Neutrophil (primary cell): ENCODE results near the gene GAPT.

Experiments
- H3K27ac ChIP-seq: fragments of 200-600 bp; sonication (generic); 2 replicates; pipeline ENCODE4 v1.5.1; 2016; ENCODE audit warnings: mild to moderate bottlenecking, moderate library complexity
- H3K27me3 ChIP-seq: fragments of 200-600 bp; sonication (generic); 2 replicates; pipeline ENCODE4 v1.6.0; 2016; ENCODE audit warnings: mild to moderate bottlenecking
- H3K36me3 ChIP-seq: fragments of 200-600 bp; sonication (generic); 2 replicates; pipeline ENCODE4 v1.5.1; 2017
- H3K4me1 ChIP-seq, 2 experiments: fragments of 200-600 bp in 1 of 2; sonication (generic) in 1 of 2; 1 replicate in 1 of 2; 2 replicates in 1 of 2; pipeline versions ENCODE4 v1.5.1 to v1.6.1; 2013 to 2016; ENCODE audit warnings: low read depth in 1 of 2, low read length in 1 of 2, mild to moderate bottlenecking in 1 of 2, moderate library complexity in 1 of 2; ENCODE audit not compliant: control insufficient read depth in 1 of 2, insufficient read depth in 1 of 2
- H3K4me3 ChIP-seq, 2 experiments: fragments of 200-600 bp in 1 of 2; sonication (generic) in 1 of 2; 1 replicate in 1 of 2; 2 replicates in 1 of 2; pipeline ENCODE4 v1.5.1; 2013 to 2016; ENCODE audit warnings: low read depth in 1 of 2, low read length in 1 of 2, mild to moderate bottlenecking in 1 of 2, moderate library complexity in 1 of 2
- H3K9me3 ChIP-seq: fragments of 200-600 bp; sonication (generic); 2 replicates; pipeline ENCODE4 v1.5.1; 2016
- TF ChIP-seq, protein P1 (sequence below): fragments of 200-600 bp; sonication (generic); IDR thresholded peaks from 2 replicates; pipeline ENCODE4 v1.5.1; 2016; ENCODE audit warnings: antibody characterized with exemption

The GAPT gene

DNA sequence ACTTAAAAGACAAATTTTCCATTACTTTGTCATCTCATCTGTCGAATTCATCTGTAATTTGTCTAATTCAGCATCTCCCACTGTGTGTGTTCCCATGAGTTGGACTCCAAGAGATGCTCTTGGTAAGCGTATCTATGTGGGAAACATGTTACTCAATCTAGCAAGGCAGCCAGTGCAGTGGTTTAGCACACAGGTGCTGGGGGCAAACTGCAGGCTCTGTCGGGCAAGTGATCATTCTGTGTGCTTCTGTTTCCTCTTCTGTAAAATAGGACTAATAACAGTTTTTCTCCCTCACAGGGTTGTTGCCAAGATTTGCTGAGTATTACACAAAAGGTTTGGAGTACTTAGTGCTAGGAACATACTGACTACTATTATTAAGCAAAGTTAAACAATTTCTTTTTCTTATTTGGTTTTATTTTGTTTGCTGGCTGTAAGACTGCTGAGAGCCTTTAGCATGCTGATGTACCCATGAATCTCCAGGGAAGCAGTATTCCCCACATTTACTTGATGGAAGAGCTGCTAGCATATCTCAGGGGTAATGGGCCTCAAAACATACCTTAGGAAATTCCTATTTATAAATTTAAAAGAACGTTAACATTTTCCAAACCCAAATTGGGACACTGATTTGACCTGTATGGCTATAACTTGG is 709 bp upstream of the GAPT start:
- TF ChIP-seq, protein P1, sequence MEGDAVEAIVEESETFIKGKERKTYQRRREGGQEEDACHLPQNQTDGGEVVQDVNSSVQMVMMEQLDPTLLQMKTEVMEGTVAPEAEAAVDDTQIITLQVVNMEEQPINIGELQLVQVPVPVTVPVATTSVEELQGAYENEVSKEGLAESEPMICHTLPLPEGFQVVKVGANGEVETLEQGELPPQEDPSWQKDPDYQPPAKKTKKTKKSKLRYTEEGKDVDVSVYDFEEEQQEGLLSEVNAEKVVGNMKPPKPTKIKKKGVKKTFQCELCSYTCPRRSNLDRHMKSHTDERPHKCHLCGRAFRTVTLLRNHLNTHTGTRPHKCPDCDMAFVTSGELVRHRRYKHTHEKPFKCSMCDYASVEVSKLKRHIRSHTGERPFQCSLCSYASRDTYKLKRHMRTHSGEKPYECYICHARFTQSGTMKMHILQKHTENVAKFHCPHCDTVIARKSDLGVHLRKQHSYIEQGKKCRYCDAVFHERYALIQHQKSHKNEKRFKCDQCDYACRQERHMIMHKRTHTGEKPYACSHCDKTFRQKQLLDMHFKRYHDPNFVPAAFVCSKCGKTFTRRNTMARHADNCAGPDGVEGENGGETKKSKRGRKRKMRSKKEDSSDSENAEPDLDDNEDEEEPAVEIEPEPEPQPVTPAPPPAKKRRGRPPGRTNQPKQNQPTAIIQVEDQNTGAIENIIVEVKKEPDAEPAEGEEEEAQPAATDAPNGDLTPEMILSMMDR, result no peak
- peak overlapping the region in 1 of 2 experiments; percentile 63 for H3K4me3 ChIP-seq
- no peaks in the 10 kb centered on the region for H3K9me3 ChIP-seq
- peaks cover 60 to 68% of the 10 kb centered on the region in 2 experiments for H3K4me1 ChIP-seq
- no peaks in the 10 kb centered on the region for H3K27me3 ChIP-seq
- peak overlapping the region; percentile 93 for H3K27ac ChIP-seq
- peaks cover 17% of the 10 kb centered on the region for H3K36me3 ChIP-seq

DNA sequence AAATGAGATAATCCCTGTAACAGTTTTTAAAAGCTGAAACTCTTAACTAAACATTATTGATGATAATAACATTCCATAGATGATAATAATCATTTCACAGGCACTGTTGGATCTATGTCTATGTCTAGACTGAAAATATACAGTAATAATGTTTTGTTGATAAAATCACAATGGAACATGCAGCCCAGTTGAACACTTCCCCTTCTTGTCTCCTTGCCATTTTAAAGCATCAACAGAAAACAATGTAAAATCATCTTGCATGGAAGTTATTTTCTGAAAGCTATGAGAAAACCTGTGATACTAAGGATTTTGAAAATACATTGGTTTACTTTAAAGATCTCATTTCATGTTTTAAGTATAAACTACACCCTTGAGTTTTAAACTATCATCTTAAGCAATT is 1.9 kb downstream of the GAPT start:
- TF ChIP-seq, protein P1, result no peak
- peak overlapping the region; percentile 58 to 63 for H3K4me3 ChIP-seq

DNA sequence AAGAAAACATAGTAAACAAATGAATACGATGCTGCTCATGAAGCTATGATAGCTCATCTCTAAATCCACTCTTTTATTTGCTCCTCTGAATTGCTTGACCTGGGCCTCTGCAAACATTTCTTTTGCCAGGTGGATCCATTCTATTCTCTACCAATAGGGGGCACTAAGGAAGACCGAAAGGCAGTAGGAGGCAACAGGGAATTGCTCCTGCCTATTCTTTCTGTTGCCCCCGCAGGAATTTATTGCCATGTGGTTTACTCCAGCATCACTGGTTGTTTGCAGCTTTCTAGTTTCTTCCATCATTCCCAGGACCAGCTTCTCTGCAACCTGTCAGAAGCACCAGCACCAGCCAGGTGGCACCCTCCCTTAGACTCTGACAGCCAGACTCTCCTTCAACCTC is 5.3 kb downstream of the GAPT start:
- Histone ChIP-seq H3K36me3 (peaks cover 23% of the 10 kb centered on the region), H3K4me1 (peaks cover 69 to 92% of the 10 kb centered on the region in 2 experiments), H3K9me3 (no peaks in the 10 kb centered on the region), H3K27ac (peak overlapping the region; percentile 93), H3K27me3 (no peaks in the 10 kb centered on the region), H3K4me3 (no peak overlapping the region)
- TF ChIP-seq, protein P1, result peak; percentile 35

More for the DNA sequence above, 1.9 kb downstream of the GAPT start:
- H3K27me3 ChIP-seq, result no peaks in the 10 kb centered on the region
- H3K27ac ChIP-seq, result peak overlapping the region; percentile 93
- H3K36me3 ChIP-seq, result peaks cover 23% of the 10 kb centered on the region
- no peaks in the 10 kb centered on the region for H3K9me3 ChIP-seq
- peaks cover 54 to 74% of the 10 kb centered on the region in 2 experiments for H3K4me1 ChIP-seq

DNA sequence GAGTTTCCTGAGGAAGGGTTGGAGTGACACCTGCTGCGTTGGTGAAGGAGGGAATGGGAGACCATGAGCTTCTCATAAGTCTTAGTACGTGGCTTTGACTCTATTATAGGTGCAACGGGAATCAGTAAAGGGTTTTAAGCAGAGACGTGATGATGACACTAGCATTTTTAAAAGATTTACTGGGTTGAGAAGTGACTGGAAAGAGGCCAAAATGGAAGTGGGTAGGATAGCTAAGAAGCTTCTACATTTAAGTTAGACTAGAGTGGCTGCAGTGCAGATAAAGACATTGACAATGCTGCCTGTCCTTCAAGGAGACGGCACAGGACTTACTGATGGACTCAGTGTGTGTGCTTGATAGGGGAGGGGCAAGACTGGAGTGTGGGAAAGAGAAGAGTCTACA is 6.2 kb downstream of the GAPT start:
- H3K4me1 ChIP-seq, result peaks cover 60 to 95% of the 10 kb centered on the region in 2 experiments
- H3K4me3 ChIP-seq, result no peak overlapping the region
- H3K9me3 ChIP-seq, result no peaks in the 10 kb centered on the region
- no peaks in the 10 kb centered on the region for H3K27me3 ChIP-seq
- TF ChIP-seq, protein P1, result no peak
- H3K27ac ChIP-seq, result peak overlapping the region; percentile 93
- H3K36me3 ChIP-seq, result peaks cover 23% of the 10 kb centered on the region

DNA sequence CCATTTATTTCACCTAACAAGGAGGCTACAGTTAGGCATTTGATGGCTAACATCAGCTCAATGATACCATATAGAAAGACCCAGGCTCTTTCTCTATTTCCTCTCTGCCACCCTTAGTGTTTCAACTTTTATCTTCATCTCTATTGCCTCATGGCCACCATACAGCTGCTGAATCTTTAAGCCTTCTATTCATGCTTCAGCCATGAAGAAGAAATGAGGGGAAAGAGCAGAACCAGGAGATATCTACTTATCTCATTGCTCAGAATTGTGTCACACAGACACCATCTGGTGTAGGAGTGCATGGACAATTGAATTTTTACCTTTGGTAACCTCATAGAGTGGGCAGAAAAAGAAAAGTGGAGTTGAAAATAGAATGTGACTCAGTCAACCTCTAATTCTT is 6.7 kb downstream of the GAPT start:
- peak overlapping the region; percentile 93 for H3K27ac ChIP-seq
- TF ChIP-seq, protein P1, result no peak
- no peaks in the 10 kb centered on the region for H3K9me3 ChIP-seq
- peaks cover 55 to 90% of the 10 kb centered on the region in 2 experiments for H3K4me1 ChIP-seq
- peaks cover 23% of the 10 kb centered on the region for H3K36me3 ChIP-seq
- no peaks in the 10 kb centered on the region for H3K27me3 ChIP-seq
- peak overlapping the region in 1 of 2 experiments; percentile 20 for H3K4me3 ChIP-seq
